GM19240 (cell line): Measurements from ENCODE around the gene LYRM1.

ENCODE experiments used
- DNase-seq: peaks from one replicate; pipeline ENCODE4 v3.0.0; 2011; ENCODE audit warnings: low spot score; ENCODE audit not compliant: insufficient read length

LYRM1 gene

GRCh38 chr16:20871941-20872815, 28.4 kb upstream of the LYRM1 start:
- no peak for DNase-seq

DNA sequence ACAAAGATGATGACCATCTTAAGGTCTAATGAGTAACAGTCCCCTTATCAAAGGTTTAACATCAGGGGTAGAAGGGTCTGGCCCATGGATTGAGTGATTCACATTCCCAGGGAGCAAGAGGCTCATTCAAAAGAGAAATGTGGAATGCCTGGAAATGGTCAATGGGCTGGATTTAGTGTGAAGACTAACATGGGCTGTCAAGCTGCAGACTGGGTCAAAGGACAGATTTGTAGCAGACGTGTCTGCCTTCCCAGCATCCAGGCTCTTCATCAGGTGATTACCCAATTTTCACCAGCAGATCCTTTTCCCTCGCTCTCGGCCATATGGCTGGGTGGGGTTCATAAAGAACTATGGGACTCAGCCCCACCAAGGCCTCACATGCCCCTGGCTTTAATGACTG, 27.2 kb upstream of the LYRM1 start:
- DNase-seq: no peak

GRCh38 chr16:20874088-20874581, 26.4 kb upstream of the LYRM1 start:
- no peak for DNase-seq

- no peak for DNase-seq
These were observed 25.3 kb upstream of the LYRM1 start for GRCh38 chr16:20875355-20875650.

DNA sequence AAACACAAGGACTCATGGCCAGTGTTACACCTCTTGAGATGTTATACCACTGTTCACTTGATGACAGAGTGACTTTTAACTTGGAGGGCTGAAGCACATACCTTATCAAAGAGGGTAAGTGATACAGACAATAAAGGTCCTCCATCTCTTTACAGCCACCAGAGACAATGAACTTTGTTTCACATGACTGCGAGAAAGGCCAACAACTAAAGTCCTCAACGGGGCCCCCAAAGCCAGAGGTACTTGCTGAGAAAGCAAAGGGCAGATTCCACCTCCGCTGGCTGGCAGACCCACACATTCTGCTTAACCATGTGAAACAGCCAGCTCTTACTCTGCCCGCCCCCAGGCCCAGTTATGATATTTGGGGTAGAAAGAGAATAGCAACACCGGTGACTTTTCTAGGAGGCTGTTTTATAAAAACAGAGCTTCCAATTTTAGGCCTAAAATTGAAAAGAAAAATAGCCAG, 21.9 kb upstream of the LYRM1 start:
- no peak for DNase-seq

GRCh38 chr16:20879175-20880040, 21.2 kb upstream of the LYRM1 start:
- DNase-seq: no peak

- DNase-seq: no peak
These were observed 19.6 kb upstream of the LYRM1 start for GRCh38 chr16:20880867-20881502.

- DNase-seq: no peak
These were observed 19.1 kb upstream of the LYRM1 start for GRCh38 chr16:20881503-20881878.

DNA sequence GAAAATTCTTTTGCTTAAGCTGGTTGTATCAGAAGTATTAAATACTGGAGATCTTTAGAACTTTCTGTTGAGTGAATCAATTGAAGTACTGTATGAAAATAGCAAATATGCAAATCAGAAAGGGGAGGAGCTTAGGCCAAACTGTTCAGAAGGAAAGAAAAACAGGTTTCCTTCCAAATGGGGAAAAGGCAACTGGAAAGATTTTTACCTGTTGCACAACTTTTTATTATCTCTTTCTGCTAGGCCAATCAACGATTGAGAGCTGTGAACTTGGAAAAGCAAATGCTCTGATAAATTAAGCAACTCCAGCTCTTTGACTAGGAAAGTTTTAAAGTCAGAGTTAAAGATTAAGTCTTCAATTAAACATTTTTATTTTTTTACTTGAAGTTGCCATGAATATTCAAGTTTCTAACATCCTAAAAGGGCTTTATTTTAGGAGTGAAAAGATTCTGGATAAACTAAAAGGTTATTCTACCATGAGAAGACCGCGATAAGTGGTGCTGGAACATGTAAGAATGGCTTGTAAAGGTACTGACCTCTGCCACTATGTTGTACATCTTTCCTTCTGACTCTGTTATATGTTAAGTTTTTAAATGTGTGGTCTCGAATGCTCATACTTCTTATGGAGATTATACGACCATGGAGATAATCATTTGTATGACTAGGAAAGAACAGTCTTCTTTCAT, 16.9 kb upstream of the LYRM1 start:
- no peak for DNase-seq

DNA sequence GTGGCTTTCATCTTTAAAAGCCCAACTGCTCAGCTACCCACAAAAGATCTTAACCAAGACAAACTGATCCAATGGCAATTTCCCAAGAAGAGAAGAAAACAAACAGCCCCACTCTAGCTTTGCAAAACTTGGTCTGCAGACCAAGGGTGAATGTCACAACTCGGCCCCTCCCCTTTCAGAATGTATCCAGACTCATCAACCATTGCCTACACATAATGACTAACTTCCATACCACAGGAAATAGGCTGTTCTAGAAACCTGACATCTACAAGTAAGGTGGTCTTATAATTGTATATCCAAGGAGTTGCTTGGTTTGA, 16.4 kb upstream of the LYRM1 start:
- DNase-seq: no peak

DNA sequence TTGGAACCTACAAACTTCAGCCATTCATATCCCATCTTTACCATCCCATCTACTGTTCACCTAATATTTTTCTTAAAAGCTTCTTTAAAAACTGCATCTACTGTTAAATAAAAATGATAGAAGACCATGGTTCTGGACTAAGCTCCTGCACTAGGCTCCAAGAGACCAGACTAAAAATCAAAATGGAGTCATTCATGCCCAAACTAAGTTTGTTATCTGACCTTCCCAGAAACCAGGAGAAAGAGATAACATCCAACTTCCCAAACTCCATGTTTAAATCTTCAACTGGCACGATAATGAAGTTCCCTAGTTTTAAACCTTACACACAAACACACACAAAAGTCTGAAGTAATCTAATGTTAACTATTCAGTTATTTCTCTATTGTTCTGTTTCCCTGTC, 14.3 kb upstream of the LYRM1 start:
- DNase-seq: no peak

DNA sequence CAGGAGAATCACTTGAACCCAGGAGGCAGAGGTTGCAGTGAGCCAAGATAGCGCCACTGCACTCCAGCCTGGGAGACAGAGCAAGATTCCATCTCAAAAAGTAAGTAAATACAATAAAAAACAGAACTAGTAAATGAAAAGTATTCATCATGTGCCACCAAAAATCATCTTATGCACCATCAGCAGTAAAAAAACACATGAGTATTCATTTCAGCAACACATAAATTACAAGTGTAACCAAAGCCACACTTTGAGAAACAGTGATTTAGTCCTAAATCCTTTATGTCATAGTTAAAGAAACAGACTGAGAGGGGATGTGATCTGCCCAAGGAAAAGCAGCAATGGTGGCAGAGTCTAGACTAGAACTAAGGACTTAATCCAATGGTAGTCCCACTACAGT, 13.4 kb upstream of the LYRM1 start:
- no peak for DNase-seq

DNA sequence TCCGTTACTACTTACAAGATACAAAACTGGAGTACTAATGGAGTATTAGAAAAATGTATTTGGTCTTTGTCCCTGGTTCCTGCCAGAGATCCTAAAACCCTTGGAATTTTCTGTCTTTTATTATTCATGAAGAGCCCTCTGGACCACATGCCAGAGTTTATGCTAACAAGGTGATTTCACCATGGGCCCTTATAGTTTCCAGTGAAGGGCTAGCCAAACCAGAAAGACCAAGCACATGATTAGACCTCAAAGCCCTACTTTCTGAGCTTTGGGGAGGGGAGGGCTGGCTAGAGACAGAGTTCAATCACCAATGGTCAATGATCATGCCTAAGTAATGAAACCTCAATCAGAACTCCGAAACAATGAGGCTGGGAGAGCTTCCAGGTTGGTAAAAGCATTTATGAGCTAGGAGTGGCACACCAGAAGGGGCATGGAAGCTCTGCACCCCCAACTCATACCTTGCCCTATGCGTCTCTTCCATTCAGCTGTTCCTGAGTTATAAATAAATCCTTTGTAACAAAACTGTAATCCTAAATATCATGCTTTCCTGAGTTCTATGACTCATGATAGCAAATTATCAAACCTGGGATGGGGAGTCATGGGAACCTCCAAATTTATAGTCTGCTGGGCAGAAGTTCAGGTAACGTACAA, 10.8 kb upstream of the LYRM1 start:
- no peak for DNase-seq

GRCh38 chr16:20894388-20894787, 6.2 kb upstream of the LYRM1 start:
- DNase-seq: no peak

GRCh38 chr16:20897253-20897897, 3.2 kb upstream of the LYRM1 start:
- no peak for DNase-seq

- no peak for DNase-seq
These were observed 2.6 kb upstream of the LYRM1 start for GRCh38 chr16:20897922-20898321.

- DNase-seq: no peak
These were observed 1.5 kb upstream of the LYRM1 start for GRCh38 chr16:20899071-20899470.

DNA sequence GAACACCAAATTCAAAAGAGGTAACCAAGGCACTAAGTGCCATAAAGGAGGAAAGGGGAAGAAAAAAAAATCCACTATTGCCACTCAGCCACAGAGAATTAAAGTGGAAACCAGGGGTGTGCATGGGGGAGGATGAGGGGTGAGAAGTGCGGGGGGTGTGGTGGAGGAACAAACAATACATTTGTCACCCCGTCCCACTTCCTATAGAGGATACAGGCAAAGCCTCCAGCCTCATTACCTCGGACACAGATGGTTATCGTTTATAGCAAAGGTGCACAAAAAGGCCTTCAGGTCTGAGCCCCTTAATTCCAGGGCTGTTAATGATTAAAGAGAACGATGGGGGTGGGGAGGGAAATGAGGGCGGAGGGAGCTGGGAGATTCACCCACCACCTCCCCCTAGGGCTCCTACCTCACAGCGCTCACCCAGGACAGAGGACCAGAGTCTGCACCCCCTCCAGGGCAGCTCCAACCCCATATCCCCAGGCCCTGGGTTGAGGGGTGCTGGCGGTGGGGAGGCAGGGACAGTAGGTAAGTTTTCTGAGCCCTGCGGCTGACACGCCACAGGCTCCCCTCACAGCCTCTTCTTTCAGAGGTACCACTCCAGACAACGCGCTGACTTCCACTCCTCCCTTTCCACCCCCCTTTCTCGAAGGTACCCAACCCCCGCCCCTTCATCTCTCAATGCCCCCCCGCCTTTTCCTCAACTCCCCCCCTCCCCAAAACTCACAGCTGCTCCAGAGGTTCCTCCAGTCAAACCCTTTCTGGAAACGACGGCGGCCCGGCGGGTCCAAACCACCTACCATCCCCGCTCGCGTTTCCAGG, 883 bp upstream of the LYRM1 start:
- no peak for DNase-seq

GRCh38 chr16:20901068-20901435, 481 bp downstream of the LYRM1 start:
- DNase-seq: no peak
